IMR-90 (cell line): ENCODE measurements around the gene CDK8. TPM values are rescaled to one million over a fixed set of nuclear protein-coding genes. Genes with fewer than 3 reads are reported as not detected.

ENCODE experiments used
- ATAC-seq: fragments of 200-7000 bp; cut with Tn5 transposase; 2 replicates; pipeline ENCODE4 v1.9.1; 2020; ENCODE audit warnings: low read depth, mild to moderate bottlenecking, moderate library complexity
- BruUV-seq: library from RNA; stranded (reverse); fragments of 400-500 nt; replicated peaks from 2 replicates; lab custom pipeline; 2021; lab: Mats Ljungman, UMichigan
- CTCF ChIA-PET: fragments of 300-600 bp; formaldehyde crosslinking; extraction: SDS; loops from one replicate; lab custom pipeline; 2021; ENCODE audit warnings: antibody characterized with exemption; lab: Yijun Ruan, JAX
- POLR2A ChIA-PET: fragments of 300-600 bp; sonication (Branson Sonifier 250); formaldehyde crosslinking; loops from one replicate; lab custom pipeline; 2022; ENCODE audit warnings: antibody characterized with exemption; ENCODE audit not compliant: unreplicated experiment; lab: Charles Lee
- DNase-seq: peaks from one replicate; pipeline ENCODE4 v3.0.0; 2013
- H2AFZ ChIP-seq: replicated peaks from 2 replicates; pipeline ENCODE3; 2013; ENCODE audit warnings: low read length, mild to moderate bottlenecking; ENCODE audit not compliant: poor library complexity
- H2AK5ac ChIP-seq: 2 replicates; pipeline ENCODE4 v1.6.1; 2013; ENCODE audit warnings: low read depth, low read length, inconsistent platforms
- H2AK9ac ChIP-seq: replicated peaks from 2 replicates; pipeline ENCODE3; 2013; ENCODE audit warnings: mild to moderate bottlenecking, low read depth, low read length, moderate library complexity; ENCODE audit not compliant: poor library complexity
- H2BK120ac ChIP-seq: 2 replicates; pipeline ENCODE4 v1.6.1; 2013; ENCODE audit warnings: low read depth, low read length, inconsistent platforms
- H2BK15ac ChIP-seq: 3 replicates; pipeline ENCODE4 v1.6.1; 2013; ENCODE audit warnings: low read depth, low read length, inconsistent platforms
- H2BK20ac ChIP-seq: 2 replicates; pipeline ENCODE4 v1.6.1; 2013; ENCODE audit warnings: low read depth, mild to moderate bottlenecking, inconsistent platforms, low read length, moderate library complexity
- H2BK5ac ChIP-seq: 2 replicates; pipeline ENCODE4 v1.6.1; 2013; ENCODE audit warnings: mild to moderate bottlenecking, low read depth, low read length, inconsistent platforms; ENCODE audit not compliant: poor library complexity, severe bottlenecking
- H3K14ac ChIP-seq: replicated peaks from 2 replicates; pipeline ENCODE4 v1.6.1; 2013; ENCODE audit warnings: low read depth, low read length, inconsistent platforms
- H3K18ac ChIP-seq: 2 replicates; pipeline ENCODE4 v1.6.1; 2013; ENCODE audit warnings: low read depth, low read length, control low read depth
- H3K23ac ChIP-seq: 2 replicates; pipeline ENCODE4 v1.6.1; 2013; ENCODE audit warnings: low read depth, low read length, inconsistent platforms
- H3K27ac ChIP-seq: 2 replicates; pipeline ENCODE4 v1.5.1; 2013; ENCODE audit warnings: mild to moderate bottlenecking, control low read depth, low read length; ENCODE audit not compliant: insufficient read depth
- H3K27me3 ChIP-seq: 2 replicates; pipeline ENCODE4 v1.6.1; 2013; ENCODE audit warnings: low read length; ENCODE audit not compliant: control insufficient read depth, insufficient read depth
- H3K36me3 ChIP-seq: 2 replicates; pipeline ENCODE4 v1.6.1; 2013; ENCODE audit warnings: low read length, mixed read lengths; ENCODE audit not compliant: control insufficient read depth, insufficient read depth
- H3K4ac ChIP-seq: 2 replicates; pipeline ENCODE4 v1.6.1; 2013; ENCODE audit warnings: low read depth, low read length, inconsistent platforms
- H3K4me1 ChIP-seq: 2 replicates; pipeline ENCODE4 v1.6.1; 2013; ENCODE audit warnings: low read length, mixed read lengths; ENCODE audit not compliant: control insufficient read depth, insufficient read depth
- H3K4me2 ChIP-seq: 2 replicates; pipeline ENCODE4 v1.6.1; 2013; ENCODE audit warnings: low read depth, mild to moderate bottlenecking, control low read depth, low read length, moderate library complexity
- H3K4me3 ChIP-seq: 2 replicates; pipeline ENCODE4 v1.5.1; 2013; ENCODE audit warnings: low read depth, mild to moderate bottlenecking, control low read depth, low read length, moderate library complexity; ENCODE audit not compliant: insufficient read depth
- H3K56ac ChIP-seq: 2 replicates; pipeline ENCODE4 v1.6.1; 2013; ENCODE audit warnings: low read length, inconsistent platforms; ENCODE audit not compliant: insufficient read depth; ENCODE audit errors: extremely low read depth
- H3K79me1 ChIP-seq, 2 experiments: 2 replicates each; pipeline ENCODE4 v1.6.1; 2013; ENCODE audit warnings: low read length in 2 of 2, inconsistent platforms in 1 of 2, low read depth in 1 of 2
- H3K9ac ChIP-seq: 2 replicates; pipeline ENCODE4 v1.6.1; 2013; ENCODE audit warnings: low read depth, low read length, control low read depth
- H3K9me1 ChIP-seq: 2 replicates; pipeline ENCODE4 v1.6.1; 2013; ENCODE audit warnings: low read length, inconsistent platforms; ENCODE audit not compliant: insufficient read depth
- H3K9me3 ChIP-seq: 2 replicates; pipeline ENCODE4 v1.6.1; 2013; ENCODE audit warnings: low read length; ENCODE audit not compliant: control insufficient read depth, insufficient read depth
- H4K20me1 ChIP-seq: 2 replicates; pipeline ENCODE4 v1.6.1; 2013; ENCODE audit warnings: low read length, inconsistent platforms; ENCODE audit not compliant: insufficient read depth
- H4K5ac ChIP-seq: 2 replicates; pipeline ENCODE4 v1.6.1; 2013; ENCODE audit warnings: mild to moderate bottlenecking, low read depth, low read length, control low read depth
- H4K8ac ChIP-seq, 2 experiments: 2 replicates each; pipeline ENCODE4 v1.6.1; 2013; ENCODE audit warnings: low read depth in 2 of 2, low read length in 2 of 2, control low read depth in 1 of 2, inconsistent platforms in 1 of 2
- H4K91ac ChIP-seq: 2 replicates; pipeline ENCODE4 v1.6.1; 2013; ENCODE audit warnings: low read depth, low read length, inconsistent platforms; ENCODE audit not compliant: insufficient read depth
- CEBPB ChIP-seq: IDR thresholded peaks from 2 replicates; pipeline ENCODE4 v1.6.1; 2012; ENCODE audit warnings: low read depth, low read length, improper control_type of control experiment
- CHD1 ChIP-seq: IDR thresholded peaks from 2 replicates; pipeline ENCODE4 v1.6.1; 2012; ENCODE audit warnings: low read depth, low read length, improper control_type of control experiment
- CTCF ChIP-seq: conservative IDR thresholded peaks from 2 replicates; pipeline ENCODE4 v1.5.1; 2012; ENCODE audit warnings: mild to moderate bottlenecking, low read depth, low read length, improper control_type of control experiment
- ELK1 ChIP-seq: fragments of 150-350 bp; IDR thresholded peaks from 2 replicates; pipeline ENCODE4 v1.6.1; 2016; ENCODE audit warnings: low read depth, mild to moderate bottlenecking, low read length, moderate library complexity, borderline replicate concordance
- FOS ChIP-seq: fragments of 150-350 bp; IDR thresholded peaks from 2 replicates; pipeline ENCODE4 v1.6.1; 2016; ENCODE audit warnings: low read depth, low read length
- MAFK ChIP-seq: IDR thresholded peaks from 2 replicates; pipeline ENCODE4 v1.6.1; 2012; ENCODE audit warnings: low read depth, low read length, improper control_type of control experiment
- MAZ ChIP-seq: IDR thresholded peaks from 2 replicates; pipeline ENCODE4 v1.6.1; 2012; ENCODE audit warnings: low read depth, mild to moderate bottlenecking, low read length, improper control_type of control experiment, moderate library complexity, borderline replicate concordance
- MXI1 ChIP-seq: IDR thresholded peaks from 2 replicates; pipeline ENCODE4 v1.6.1; 2012; ENCODE audit warnings: low read depth, mild to moderate bottlenecking, low read length, moderate library complexity, borderline replicate concordance
- POLR2A ChIP-seq: IDR thresholded peaks from 2 replicates; pipeline ENCODE4 v1.6.1; 2012; ENCODE audit warnings: mild to moderate bottlenecking, low read depth, low read length
- RAD21 ChIP-seq: IDR thresholded peaks from 2 replicates; pipeline ENCODE4 v1.6.1; 2012; ENCODE audit warnings: low read length, improper control_type of control experiment
- RCOR1 ChIP-seq: IDR thresholded peaks from 2 replicates; pipeline ENCODE4 v1.6.1; 2012; ENCODE audit warnings: mild to moderate bottlenecking, low read length, improper control_type of control experiment; ENCODE audit not compliant: insufficient replicate concordance
- RFX5 ChIP-seq: IDR thresholded peaks from 2 replicates; pipeline ENCODE4 v1.8.0; 2012; ENCODE audit warnings: low read depth, mild to moderate bottlenecking, low read length, moderate library complexity
- USF2 ChIP-seq: fragments of 150-350 bp; IDR thresholded peaks from 2 replicates; pipeline ENCODE4 v1.6.1; 2017; ENCODE audit warnings: mild to moderate bottlenecking, antibody characterized with exemption, low read length, low read depth
- WGBS, 2 experiments: methylation state at CpG; one replicate each; pipeline versions ENCODE4 v1.1.5 to v1.1.7; 2013; ENCODE audit warnings: missing lambda C conversion rate in 2 of 2; ENCODE audit not compliant: insufficient read length in 1 of 2; ENCODE audit errors: extremely low coverage in 2 of 2; 5-methylcytosine and 5-hydroxymethylcytosine counted together
- dilution Hi-C: fragments of 300-500 bp; cut with HindIII; formaldehyde crosslinking; loops from one replicate; pipeline ENCODE4 v1.14.3; 2018; ENCODE audit warnings: low sequenced_read_pairs; ENCODE audit not compliant: unreplicated experiment
- in situ Hi-C: fragments of 300-500 bp; cut with MboI; formaldehyde crosslinking; loops from 3 replicates; pipeline ENCODE4 v1.14.3; 2019; ENCODE audit warnings: low sequenced_read_pairs, inconsistent platforms, mixed read lengths
- intact Hi-C: fragments of 100-400 bp; cut with micrococcal nuclease; formaldehyde crosslinking; loops from 2 replicates; pipeline ENCODE4 v1.10.0; 2022
- polyA plus RNA-seq, 3 experiments: library from polyadenylated mRNA; depleted of rRNA; stranded (reverse); fragments of >200 nt; gene quantifications; 2 replicates each; pipeline ENCODE4 v1.2.3, GENCODE V29; 2012; ENCODE audit warnings: low replicate concordance in 1 of 3
- total RNA-seq: library from RNA; depleted of rRNA; stranded (reverse); fragments of >200 nt; gene quantifications from 2 replicates; pipeline ENCODE4 v1.2.3, GENCODE V29; 2012

The CDK8 gene
- total and polyA plus RNA-seq, 2 of the 4 experiments (the other 2 are of a cell fraction): 15.4 to 19.0 TPM

- no peaks in the 10 kb centered on the region for H3K9me3 ChIP-seq
- ATAC-seq (no peak), DNase-seq (no peak)
- H3K4me1 ChIP-seq: no peaks in the 10 kb centered on the region
- no TSS peak for BruUV-seq
- H2AFZ ChIP-seq: no peak overlapping the region
- TF ChIP-seq RCOR1 (no peak), RAD21 (no peak), MAFK (no peak), CEBPB (no peak), RFX5 (no peak), CTCF (no peak), ELK1 (no peak), CHD1 (no peak), FOS (no peak), MAZ (no peak), MXI1 (no peak), POLR2A (no peak), USF2 (no peak)
- no peak overlapping the region for H4K8ac ChIP-seq
- H3K27ac ChIP-seq: no peak overlapping the region
- no peak overlapping the region for H3K4me3 ChIP-seq
- H3K79me1 ChIP-seq: peaks cover 26 to 30% of the 10 kb centered on the region in 2 experiments
- H3K4ac ChIP-seq: no peak overlapping the region
- H2AK5ac ChIP-seq: no peak overlapping the region
- dilution Hi-C loops (no loop called here), in situ Hi-C loops (no loop called here), intact Hi-C loops (no loop called here)
- ChIA-PET POLR2A (no interaction called here), CTCF (no interaction called here)
- no peak overlapping the region for H2BK120ac ChIP-seq
- H4K91ac ChIP-seq: no peak overlapping the region
- no peak overlapping the region for H2AK9ac ChIP-seq
- H3K9me1 ChIP-seq: no peaks in the 10 kb centered on the region
- no peak overlapping the region for H3K4me2 ChIP-seq
- no peaks in the 10 kb centered on the region for H3K36me3 ChIP-seq
- no peak overlapping the region for H4K5ac ChIP-seq
- H2BK5ac ChIP-seq: no peak overlapping the region
- H3K27me3 ChIP-seq: no peaks in the 10 kb centered on the region
- no peak overlapping the region for H3K9ac ChIP-seq
- H4K20me1 ChIP-seq: peaks cover 9% of the 10 kb centered on the region; the same call in 1 of the 2 replicates
- no CpG with 5 or more reads among the region's 1 CpG for WGBS, 2 experiments
- no peak overlapping the region for H2BK15ac ChIP-seq
- H3K23ac ChIP-seq: no peak overlapping the region
- H3K18ac ChIP-seq: no peak overlapping the region
- H3K14ac ChIP-seq: no peak overlapping the region
- no peak overlapping the region for H3K56ac ChIP-seq
- H2BK20ac ChIP-seq: no peak overlapping the region
These were observed 53.8 kb downstream of the CDK8 start for GRCh38 chr13:26307701-26308100.
